PFSK-1 (cell line): ENCODE measurements around the gene PHF19.

ENCODE experiments used
- FOXP2 ChIP-seq: optimal IDR thresholded peaks from 2 replicates; pipeline ENCODE3; 2011; ENCODE audit warnings: borderline replicate concordance, control low read depth, inconsistent platforms; ENCODE audit not compliant: insufficient read depth; ENCODE audit errors: extremely low read length, extremely low read depth
- POLR2AphosphoS5 ChIP-seq: IDR thresholded peaks from 2 replicates; pipeline ENCODE4 v1.6.1; 2012; ENCODE audit warnings: low read depth, mild to moderate bottlenecking, control low read depth, low read length, moderate library complexity

GRCh38 chr9:120846906-120847305 is 30.1 kb downstream of the PHF19 start:
- TF ChIP-seq FOXP2 (no peak), POLR2AphosphoS5 (no peak)
